HFF-Myc (cell line): Measurements from ENCODE around the gene C19orf81.

ENCODE experiments used
- DNase-seq: peaks from one replicate; pipeline ENCODE4 v3.0.0-alpha.2; 2011; ENCODE audit warnings: low read depth; ENCODE audit errors: extremely low read depth
- H3K4me3 ChIP-seq: replicated peaks from 2 replicates; pipeline ENCODE4 v1.5.1; 2011; ENCODE audit warnings: low read depth, mild to moderate bottlenecking, control low read depth, low read length
- TF ChIP-seq, protein P1 (sequence below): IDR thresholded peaks from 2 replicates; pipeline ENCODE4 v1.5.1; 2012; ENCODE audit warnings: mild to moderate bottlenecking, low read depth, low read length, control low read depth; ENCODE audit errors: missing control alignments

Gene C19orf81

GRCh38 chr19:50626011-50626410 lies 23.2 kb upstream of the C19orf81 start:
- H3K4me3 ChIP-seq, result no peak overlapping the region
- no peak for DNase-seq
- TF ChIP-seq, protein P1, sequence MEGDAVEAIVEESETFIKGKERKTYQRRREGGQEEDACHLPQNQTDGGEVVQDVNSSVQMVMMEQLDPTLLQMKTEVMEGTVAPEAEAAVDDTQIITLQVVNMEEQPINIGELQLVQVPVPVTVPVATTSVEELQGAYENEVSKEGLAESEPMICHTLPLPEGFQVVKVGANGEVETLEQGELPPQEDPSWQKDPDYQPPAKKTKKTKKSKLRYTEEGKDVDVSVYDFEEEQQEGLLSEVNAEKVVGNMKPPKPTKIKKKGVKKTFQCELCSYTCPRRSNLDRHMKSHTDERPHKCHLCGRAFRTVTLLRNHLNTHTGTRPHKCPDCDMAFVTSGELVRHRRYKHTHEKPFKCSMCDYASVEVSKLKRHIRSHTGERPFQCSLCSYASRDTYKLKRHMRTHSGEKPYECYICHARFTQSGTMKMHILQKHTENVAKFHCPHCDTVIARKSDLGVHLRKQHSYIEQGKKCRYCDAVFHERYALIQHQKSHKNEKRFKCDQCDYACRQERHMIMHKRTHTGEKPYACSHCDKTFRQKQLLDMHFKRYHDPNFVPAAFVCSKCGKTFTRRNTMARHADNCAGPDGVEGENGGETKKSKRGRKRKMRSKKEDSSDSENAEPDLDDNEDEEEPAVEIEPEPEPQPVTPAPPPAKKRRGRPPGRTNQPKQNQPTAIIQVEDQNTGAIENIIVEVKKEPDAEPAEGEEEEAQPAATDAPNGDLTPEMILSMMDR, result no peak

DNA sequence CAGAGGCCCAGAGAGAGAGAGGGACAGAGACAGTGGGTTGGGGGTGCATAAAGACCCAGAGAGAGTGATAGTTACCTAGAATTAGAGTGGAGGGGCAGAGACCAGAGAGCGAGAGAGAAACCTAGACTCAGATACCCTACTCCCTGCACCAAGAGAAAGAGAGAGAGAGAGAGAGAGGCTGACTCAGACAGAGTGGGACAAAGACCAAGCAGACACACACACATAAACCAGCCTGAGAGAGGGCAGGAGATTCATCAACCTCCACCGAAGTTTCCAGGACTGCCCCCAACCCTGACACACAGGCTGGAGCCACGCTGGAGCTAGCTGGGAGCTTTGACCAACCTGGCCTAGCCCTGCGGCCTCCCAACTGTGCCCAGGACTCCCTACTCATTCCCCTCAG lies 22.4 kb upstream of the C19orf81 start:
- DNase-seq, result no peak
- no peak overlapping the region for H3K4me3 ChIP-seq
- TF ChIP-seq, protein P1, result no peak

DNA sequence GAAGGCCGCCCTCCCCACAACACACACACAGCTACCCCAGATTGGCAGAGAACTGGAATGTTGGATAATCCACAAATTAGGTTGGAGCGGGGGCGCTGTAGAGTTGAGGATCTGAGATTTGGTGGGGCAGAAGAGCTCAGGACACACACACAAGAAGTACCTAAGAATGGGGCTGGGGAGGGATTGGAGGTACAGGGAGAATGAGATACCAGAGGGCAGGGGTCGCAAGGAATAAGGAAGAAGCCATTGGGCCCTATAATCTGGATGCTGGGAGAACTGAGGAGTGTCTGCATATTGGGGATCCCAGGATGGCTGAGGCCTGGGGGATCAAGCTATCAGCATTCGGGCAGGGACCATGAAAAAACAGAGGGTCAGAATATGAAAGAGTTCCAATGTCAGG lies 21.1 kb upstream of the C19orf81 start:
- no peak overlapping the region for H3K4me3 ChIP-seq
- TF ChIP-seq, protein P1, result no peak
- DNase-seq, result no peak

DNA sequence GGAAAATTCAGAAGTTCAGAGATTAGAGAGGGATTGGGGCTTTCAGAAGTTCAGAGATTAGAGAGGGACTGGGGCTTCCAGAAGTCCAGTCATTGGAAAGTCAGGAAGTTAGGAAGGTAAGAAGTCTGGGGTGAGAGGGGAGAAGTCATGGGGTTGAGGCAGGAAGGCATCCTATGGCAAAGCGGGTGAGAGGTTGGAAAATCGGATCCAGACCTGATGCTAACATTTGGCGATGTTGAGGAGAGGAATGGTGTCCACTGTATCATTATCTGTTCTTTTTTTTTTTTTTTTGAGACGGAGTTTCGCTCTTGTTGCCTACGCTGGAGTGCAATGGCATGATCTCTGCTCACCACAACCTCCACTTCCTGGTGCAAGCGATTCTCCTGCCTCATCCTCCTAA lies 20.7 kb upstream of the C19orf81 start:
- H3K4me3 ChIP-seq, result no peak overlapping the region
- TF ChIP-seq, protein P1, result no peak
- DNase-seq, result no peak

DNA sequence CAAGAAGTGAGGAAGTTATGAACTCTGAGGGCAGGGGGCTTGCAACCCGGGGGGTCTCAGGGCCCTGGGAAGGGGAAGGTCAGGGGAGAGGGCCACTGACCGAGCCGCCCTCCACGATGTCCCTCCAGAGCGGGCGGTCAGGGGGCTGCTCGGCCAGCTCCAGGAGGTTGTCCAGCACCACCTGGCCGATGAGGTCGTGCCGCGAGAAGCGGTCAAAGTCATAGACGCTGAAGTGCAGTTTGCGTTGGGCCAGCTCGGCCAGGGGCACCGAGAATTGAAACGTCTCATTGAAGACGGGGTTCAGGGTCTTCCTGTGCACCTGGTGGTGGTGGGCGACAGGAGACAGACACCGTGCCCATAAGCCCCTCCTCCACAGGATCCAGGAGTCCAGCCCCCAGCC lies 20.1 kb upstream of the C19orf81 start:
- H3K4me3 ChIP-seq, result no peak overlapping the region
- TF ChIP-seq, protein P1, result no peak
- no peak for DNase-seq

- TF ChIP-seq, protein P1, result no peak
- H3K4me3 ChIP-seq, result no peak overlapping the region
- DNase-seq, result no peak
These were observed 19.4 kb upstream of the C19orf81 start for GRCh38 chr19:50629801-50630200.

GRCh38 chr19:50632151-50632835 lies 17.0 kb upstream of the C19orf81 start:
- TF ChIP-seq, protein P1, result no peak
- H3K4me3 ChIP-seq, result no peak overlapping the region
- DNase-seq, result no peak
